ENCODE results near the gene OLA1.

GRCh38 chr2:174236429-174236828 is 11.9 kb downstream of the OLA1 start:
- no peak for TF ChIP-seq POLR2A (IDR thresholded peaks at IDR 0.05; ENCODE audit: low read depth, low read length)
- TF ChIP-seq, protein P1, sequence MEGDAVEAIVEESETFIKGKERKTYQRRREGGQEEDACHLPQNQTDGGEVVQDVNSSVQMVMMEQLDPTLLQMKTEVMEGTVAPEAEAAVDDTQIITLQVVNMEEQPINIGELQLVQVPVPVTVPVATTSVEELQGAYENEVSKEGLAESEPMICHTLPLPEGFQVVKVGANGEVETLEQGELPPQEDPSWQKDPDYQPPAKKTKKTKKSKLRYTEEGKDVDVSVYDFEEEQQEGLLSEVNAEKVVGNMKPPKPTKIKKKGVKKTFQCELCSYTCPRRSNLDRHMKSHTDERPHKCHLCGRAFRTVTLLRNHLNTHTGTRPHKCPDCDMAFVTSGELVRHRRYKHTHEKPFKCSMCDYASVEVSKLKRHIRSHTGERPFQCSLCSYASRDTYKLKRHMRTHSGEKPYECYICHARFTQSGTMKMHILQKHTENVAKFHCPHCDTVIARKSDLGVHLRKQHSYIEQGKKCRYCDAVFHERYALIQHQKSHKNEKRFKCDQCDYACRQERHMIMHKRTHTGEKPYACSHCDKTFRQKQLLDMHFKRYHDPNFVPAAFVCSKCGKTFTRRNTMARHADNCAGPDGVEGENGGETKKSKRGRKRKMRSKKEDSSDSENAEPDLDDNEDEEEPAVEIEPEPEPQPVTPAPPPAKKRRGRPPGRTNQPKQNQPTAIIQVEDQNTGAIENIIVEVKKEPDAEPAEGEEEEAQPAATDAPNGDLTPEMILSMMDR (conservative IDR thresholded peaks at IDR 0.05; ENCODE audit: low read depth, low read length): no peak
- TF ChIP-seq BHLHE40 (IDR thresholded peaks at IDR 0.05; ENCODE audit: low read depth, low read length): no peak
- TF ChIP-seq MAFK (IDR thresholded peaks at IDR 0.05; ENCODE audit: low read depth, low read length): no peak
- TF ChIP-seq RFX5 (IDR thresholded peaks at IDR 0.05; ENCODE audit: low read depth, low read length): no peak
- TF ChIP-seq NFE2L2 (IDR thresholded peaks at IDR 0.05; ENCODE audit: low read depth, low read length): no peak
- TF ChIP-seq CHD1 (IDR thresholded peaks at IDR 0.05; ENCODE audit: low read depth, low read length): no peak
- no peak for TF ChIP-seq ELK1 (IDR thresholded peaks at IDR 0.05; ENCODE audit: borderline replicate concordance, low read depth, low read length)
- no peak for TF ChIP-seq RAD21 (IDR thresholded peaks at IDR 0.05; ENCODE audit: low read length)

All from IMR-90 (cell line).